ENCODE data around the gene MYH7.
"Not testable (repeated sequence)": the region's sequence is repeated elsewhere in the genome, so short reads cannot be mapped to it uniquely, and the experiment has no call there.

The MYH7 gene

GRCh38 chr14:23406725-23407355 is 28.6 kb downstream of the MYH7 start:
- DNase-seq = no peak

DNA sequence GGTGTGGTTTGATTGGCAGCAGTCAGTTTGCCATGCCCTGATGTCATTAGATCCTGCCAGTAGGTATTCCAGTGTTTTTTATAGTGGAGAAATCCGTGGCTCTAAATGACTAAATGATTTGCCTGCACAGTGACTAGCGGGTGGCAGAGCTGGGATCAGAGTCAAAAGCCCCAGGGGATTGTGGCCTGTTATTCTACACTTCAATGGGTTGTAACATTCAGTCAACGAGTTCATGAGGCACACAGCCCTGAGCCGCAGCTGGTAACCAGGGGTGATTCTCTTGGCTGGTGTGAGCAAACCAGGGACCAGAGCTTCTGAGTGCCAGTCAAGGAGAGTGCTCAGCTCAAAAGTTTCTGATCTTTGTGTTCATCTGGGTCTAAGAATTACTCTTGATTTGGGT is 29.2 kb downstream of the MYH7 start:
- DNase-seq = no peak

DNA sequence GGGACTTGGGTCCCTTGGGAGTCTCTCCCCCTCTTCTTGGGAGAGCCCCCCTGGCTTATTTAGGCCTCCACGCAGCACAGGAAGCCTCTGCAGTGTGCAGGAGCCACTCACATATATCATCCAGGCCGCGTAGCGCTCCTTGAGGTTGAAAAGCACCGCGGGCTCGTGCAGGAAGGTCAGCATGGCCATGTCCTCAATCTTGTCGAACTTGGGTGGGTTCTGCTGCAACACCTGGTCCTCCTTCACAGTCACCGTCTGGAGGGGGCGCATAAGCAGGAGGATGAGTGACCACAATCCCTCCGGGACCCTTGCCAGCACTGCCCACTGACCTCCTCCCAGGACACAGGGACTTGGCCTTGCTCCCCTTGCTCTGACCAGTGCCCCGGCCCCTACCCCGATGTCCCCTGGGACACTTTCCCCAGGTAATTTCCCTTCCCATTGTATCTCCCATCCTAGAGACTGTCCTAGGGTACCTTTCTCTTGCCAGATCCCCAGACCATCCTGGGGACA is 29.9 kb downstream of the MYH7 start:
- no peak for DNase-seq

- DNase-seq = no peak
Measured at GRCh38 chr14:23405096-23405495, 30.4 kb downstream of the MYH7 start.

DNA sequence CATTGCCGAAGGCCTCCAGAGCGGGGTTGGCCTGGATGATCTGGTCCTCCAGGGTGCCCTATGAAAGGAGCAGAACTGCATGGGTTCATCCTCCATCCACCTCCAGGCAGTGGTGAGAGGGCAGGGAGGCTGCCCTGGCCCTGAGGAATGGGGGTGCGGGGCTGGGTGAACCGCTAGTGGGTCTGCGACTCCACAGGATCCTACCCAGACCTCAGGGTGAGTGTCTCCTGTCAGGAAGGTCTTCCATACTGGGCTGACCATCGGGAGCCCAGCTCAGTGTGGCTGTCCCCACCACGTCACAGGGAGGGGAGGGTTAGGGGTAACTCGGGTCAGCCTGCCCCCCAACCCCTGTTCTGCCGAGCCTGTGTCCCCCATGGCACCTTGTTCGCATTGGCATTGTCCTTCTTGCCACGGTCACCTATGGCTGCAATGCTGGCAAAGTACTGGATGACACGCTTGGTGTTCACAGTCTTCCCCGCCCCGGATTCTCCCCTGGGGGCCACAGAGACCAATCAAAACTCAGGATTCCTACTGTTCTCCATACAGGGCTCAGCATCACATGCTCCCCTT is 31.0 kb downstream of the MYH7 start:
- no peak for DNase-seq

DNA sequence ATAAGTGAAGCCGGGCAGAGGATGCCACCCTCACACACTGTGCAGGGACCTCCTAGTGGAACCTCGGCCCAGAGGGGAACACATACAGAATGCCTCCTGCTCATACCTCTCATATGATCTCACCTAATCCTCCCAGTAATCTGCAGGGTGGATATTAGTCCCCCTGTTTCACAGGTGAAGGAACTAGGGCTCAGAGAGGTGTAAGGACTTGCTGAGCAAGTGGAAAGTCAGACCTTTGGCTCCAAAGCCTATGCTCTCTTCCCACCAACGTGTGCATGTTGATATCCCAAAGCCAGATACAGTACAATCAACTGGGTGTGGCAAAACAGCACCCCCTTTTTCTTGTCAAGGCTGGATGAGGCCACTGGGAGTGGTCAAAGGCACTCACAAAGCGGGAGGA is 31.6 kb downstream of the MYH7 start:
- DNase-seq = no peak

GRCh38 chr14:23403139-23403438 is 32.4 kb downstream of the MYH7 start:
- DNase-seq = no peak

GRCh38 chr14:23402296-23403138 is 32.9 kb downstream of the MYH7 start:
- no peak for DNase-seq

DNA sequence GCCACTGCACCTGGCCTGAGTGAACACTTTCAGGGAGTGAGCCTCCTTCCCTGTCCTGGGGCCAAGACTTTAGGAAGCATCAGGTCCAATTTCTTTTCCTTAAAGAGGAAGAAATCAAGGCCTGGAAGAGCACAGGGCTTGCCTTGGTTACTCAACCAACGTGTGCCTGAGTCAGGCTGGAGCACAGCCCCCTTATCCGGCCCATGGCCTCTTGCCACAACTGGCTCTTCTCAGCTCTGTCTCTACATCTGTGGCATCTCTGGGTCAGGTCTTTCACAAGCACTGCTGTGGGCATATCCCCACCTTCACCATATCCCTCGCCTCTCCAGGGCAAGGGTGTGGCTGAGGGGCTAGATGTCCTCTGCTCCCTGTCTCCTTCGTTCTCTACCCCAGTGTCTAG is 34.2 kb downstream of the MYH7 start:
- DNase-seq = no peak

GRCh38 chr14:23400496-23401149 is 34.8 kb downstream of the MYH7 start:
- DNase-seq = not testable (repeated sequence)

GRCh38 chr14:23399591-23399990 is 35.9 kb downstream of the MYH7 start:
- no peak for DNase-seq

GRCh38 chr14:23399136-23399535 is 36.3 kb downstream of the MYH7 start:
- DNase-seq = no peak

- DNase-seq = no peak
Measured at GRCh38 chr14:23398348-23398747, 37.1 kb downstream of the MYH7 start.

DNA sequence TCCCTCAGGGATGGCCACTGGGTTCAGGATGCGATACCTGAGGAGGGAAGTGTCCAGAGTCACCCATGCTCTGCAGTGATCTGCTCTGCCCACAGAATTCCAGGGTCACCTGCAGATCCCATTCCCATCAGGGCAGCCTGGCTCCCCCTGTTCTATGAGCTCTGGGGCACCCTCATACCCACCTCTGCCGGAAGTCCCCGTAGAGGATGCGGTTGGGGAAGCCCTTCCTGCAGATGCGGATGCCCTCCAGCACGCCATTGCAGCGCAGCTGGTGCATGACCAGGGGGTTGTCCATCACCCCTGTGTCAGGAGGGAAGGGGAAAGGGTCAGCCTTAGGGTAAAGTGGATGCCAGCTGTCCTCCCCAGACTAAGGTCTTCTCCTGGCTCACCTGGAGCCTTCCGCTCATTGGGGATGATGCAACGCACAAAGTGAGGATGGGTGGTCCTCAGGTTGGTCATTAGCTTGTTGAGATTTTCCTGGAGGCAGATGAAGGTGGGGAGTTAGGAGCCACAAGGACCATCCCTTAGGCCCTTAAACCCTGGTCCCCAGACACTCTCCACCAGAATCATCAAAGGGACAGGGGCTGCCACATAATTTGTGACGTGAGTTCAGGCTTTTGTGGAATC is 38.6 kb downstream of the MYH7 start:
- no peak for DNase-seq

DNA sequence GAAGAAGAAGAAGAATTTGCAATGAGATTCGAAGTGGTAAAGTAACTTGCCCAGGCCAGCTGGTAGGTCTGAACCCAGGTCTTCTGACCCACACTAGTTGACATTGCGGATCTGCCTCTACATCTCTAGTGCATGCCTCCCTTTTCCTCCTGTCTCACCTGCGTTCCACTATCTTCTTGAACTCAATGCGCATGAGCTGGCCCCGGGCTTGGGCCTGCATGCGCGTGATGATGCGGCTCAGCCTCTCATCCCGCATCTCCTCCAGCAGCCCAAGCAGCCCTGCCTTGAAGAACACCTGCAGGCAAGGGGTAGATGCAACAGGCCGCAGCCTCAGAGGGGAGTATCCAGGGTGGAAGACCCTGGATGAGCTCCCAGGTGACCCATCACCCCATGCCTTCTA is 39.3 kb downstream of the MYH7 start:
- DNase-seq = no peak

- no peak for DNase-seq
Measured at GRCh38 chr14:23392613-23393012, 42.8 kb downstream of the MYH7 start.

GRCh38 chr14:23389871-23390270 is 45.6 kb downstream of the MYH7 start:
- DNase-seq = not testable (repeated sequence)

- DNase-seq = no peak
Measured at GRCh38 chr14:23389396-23389795, 46.1 kb downstream of the MYH7 start.

- DNase-seq = no peak
Measured at GRCh38 chr14:23388996-23389395, 46.5 kb downstream of the MYH7 start.

- no peak for DNase-seq
Measured at GRCh38 chr14:23387916-23388882, 47.3 kb downstream of the MYH7 start.

DNA sequence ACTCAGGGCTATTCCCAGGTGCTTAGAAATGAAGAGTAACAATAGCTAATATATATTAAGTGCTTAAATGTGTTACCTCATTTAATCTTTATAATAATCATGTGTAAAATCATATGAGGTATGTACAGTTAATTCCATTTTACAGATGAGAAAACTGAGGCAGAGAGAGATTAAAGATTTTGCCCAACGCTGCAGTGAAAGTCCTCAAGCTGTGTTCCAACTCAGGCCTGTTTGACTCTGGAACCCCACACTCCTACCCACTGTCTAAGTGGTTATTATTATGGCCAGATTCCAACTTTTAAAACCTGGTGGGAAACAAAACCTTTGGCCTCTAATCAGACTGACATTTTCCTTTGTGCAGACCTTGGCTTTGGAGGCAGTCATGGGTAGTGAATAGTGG is 48.5 kb downstream of the MYH7 start:
- no peak for DNase-seq

GRCh38 chr14:23386266-23386657 is 49.2 kb downstream of the MYH7 start:
- DNase-seq = not testable (repeated sequence)

Measured in NK-92 treated with Interleukin-12 subunit alpha and Interleukin-12 subunit beta, amount 100 ng/mL, for 24 hours (cell line).